ENCODE results near the gene NSRP1. TPM values are rescaled to one million over a fixed set of nuclear protein-coding genes. Genes with fewer than 3 reads are reported as not detected.

Gene NSRP1
- total and polyA plus RNA-seq, 11 donors: 10.6 to 36.6 (median 25.1) TPM

DNA sequence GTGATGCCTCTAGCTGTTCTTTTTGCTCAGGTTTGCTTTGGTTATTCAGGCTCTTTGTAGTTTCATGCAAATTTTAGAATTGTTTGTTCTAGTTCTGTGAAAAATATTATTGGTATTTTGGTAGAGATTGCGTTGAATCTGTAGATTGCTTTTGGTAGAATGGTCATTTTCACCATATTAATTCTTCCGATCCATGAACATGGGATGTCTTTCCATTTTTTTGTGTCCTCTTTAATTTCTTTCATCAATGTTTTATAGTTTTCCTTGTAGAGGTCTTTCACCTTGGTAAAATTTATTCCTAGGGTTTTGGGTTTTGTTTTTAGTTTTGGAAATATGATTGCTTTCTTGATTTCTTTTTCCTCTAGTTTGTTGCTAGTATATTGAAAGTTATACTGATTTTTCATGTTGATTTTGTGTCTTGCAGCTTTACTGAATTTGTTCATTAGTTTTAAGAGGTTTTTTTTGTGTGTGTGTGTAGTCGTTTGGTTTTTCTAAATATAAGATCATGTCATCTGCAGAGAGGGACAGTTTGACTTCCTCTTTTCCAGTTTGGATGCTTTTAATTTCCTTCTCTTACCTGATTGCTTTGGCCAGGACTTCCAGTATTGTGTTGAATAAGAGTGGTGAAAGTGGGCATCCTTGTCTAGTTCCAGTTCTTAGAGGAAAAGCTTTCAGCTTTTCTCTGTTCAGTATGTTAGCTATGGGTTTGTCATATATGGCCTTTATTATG lies 42.4 kb downstream of the NSRP1 start:
- peaks cover 0 to 7% (median 0%) of the 10 kb centered on the region in 12 donors for H3K4me1 ChIP-seq
- DNase-seq (no peak), ATAC-seq (no peak)
- H3K9me3 ChIP-seq: peaks cover 0 to 26% (median 8%) of the 10 kb centered on the region in 12 donors
- H3K4me3 ChIP-seq: no peak overlapping the region
- H3K27ac ChIP-seq: no peak overlapping the region
- no peak for TF ChIP-seq CTCF (IDR thresholded peaks at IDR 0.05)
- no peak for TF ChIP-seq POLR2A (IDR thresholded peaks at IDR 0.05)
- H3K27me3 ChIP-seq: no peaks in the 10 kb centered on the region
- peaks cover 0 to 46% (median 25%) of the 10 kb centered on the region in 9 donors for H3K36me3 ChIP-seq
- WGBS, 4 donors: 86 to 94% (median 86%) methylated on average over 3 of the region's 3 CpGs
- intact Hi-C loops (cut with DNase I): no loop called here

DNA sequence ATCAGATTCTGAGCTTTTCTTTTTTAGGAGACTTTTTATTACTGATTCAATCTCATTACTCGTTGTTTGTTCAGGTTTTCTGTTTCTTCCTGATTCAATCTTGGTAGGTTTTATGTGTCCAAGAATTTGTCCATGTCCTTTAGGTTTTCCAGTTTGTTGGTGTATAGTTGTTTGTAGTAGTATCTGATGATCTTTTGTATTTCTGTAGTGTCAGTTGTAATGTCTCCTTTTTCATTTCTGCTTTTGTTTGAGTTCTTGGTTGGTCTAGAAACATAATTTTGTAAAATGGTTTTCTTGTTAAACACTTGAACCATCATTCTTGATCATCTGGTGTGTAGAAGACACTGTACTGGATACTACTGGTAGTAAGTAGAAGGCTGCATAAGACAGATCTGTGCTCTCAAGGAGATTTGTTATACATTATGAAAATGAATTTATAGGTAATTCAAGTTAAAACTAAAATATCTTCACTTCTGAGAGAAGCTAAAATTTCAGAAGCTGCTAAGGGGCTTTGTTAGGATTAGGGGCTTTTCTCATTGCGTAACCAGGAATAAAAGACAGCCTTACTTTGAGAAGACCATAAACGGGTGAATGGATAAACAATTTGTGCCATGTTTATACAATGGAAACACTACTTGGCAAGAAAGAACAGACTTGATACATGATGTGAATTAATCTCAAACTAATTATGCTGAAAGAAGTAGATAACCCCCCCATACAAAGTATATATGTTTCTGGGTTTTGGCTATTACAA lies 44.0 kb downstream of the NSRP1 start:
- WGBS, 4 donors: 93 to 94% (median 94%) methylated on average over 3 of the region's 3 CpGs
- no peak for TF ChIP-seq POLR2A (IDR thresholded peaks at IDR 0.05)
- TF ChIP-seq CTCF (IDR thresholded peaks at IDR 0.05): no peak
- ATAC-seq (no peak), DNase-seq (no peak)
- no peak overlapping the region for H3K27ac ChIP-seq
- no peak overlapping the region for H3K4me3 ChIP-seq
- intact Hi-C loops (cut with DNase I): no loop called here
- H3K4me1 ChIP-seq: peaks cover 0 to 7% (median 0%) of the 10 kb centered on the region in 12 donors
- no peaks in the 10 kb centered on the region for H3K27me3 ChIP-seq
- H3K9me3 ChIP-seq: peaks cover 0 to 26% (median 8%) of the 10 kb centered on the region in 12 donors
- peaks cover 0 to 48% (median 31%) of the 10 kb centered on the region in 9 donors for H3K36me3 ChIP-seq

DNA sequence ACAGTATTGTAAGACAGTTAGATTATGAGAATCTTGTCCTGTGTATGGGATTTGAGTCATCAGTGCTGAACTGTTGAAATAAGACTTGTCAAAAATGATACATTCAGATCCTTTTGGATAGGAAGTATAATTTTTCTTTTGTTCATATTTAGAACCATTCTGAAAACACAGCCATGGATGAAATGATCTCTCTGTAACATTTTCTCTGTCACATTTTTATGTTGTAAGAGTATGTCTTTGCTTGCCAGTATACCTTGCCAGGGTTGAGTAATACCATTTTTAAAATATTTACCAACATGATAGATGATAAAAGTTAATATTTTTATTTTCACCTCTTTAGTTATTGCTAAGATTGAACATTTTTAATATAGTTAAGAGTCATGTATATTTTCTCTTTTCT lies 45.0 kb downstream of the NSRP1 start:
- no peak overlapping the region for H3K27ac ChIP-seq
- peaks cover 0 to 7% (median 0%) of the 10 kb centered on the region in 12 donors for H3K4me1 ChIP-seq
- TF ChIP-seq CTCF (IDR thresholded peaks at IDR 0.05): no peak
- no peak for TF ChIP-seq POLR2A (IDR thresholded peaks at IDR 0.05)
- H3K4me3 ChIP-seq: no peak overlapping the region
- ATAC-seq (no peak), DNase-seq (no peak)
- intact Hi-C loops (cut with DNase I): no loop called here
- H3K9me3 ChIP-seq: peaks cover 0 to 26% (median 8%) of the 10 kb centered on the region in 12 donors
- H3K36me3 ChIP-seq: peaks cover 0 to 48% (median 33%) of the 10 kb centered on the region in 9 donors
- H3K27me3 ChIP-seq: no peaks in the 10 kb centered on the region

GRCh38 chr17:30164531-30164930 lies 47.9 kb downstream of the NSRP1 start:
- no peak overlapping the region for H3K4me3 ChIP-seq
- H3K9me3 ChIP-seq: peaks cover 0 to 13% (median 0%) of the 10 kb centered on the region in 12 donors
- WGBS, 4 donors: 93 to 99% (median 97%) methylated on average over 4 of the region's 4 CpGs
- intact Hi-C loops (cut with DNase I): no loop called here
- DNase-seq (no peak), ATAC-seq (no peak)
- no peaks in the 10 kb centered on the region for H3K4me1 ChIP-seq
- H3K27ac ChIP-seq: no peak overlapping the region
- TF ChIP-seq CTCF (IDR thresholded peaks at IDR 0.05) (no peak), POLR2A (IDR thresholded peaks at IDR 0.05) (no peak)
- H3K36me3 ChIP-seq: peaks cover 0 to 52% (median 25%) of the 10 kb centered on the region in 9 donors
- H3K27me3 ChIP-seq: no peaks in the 10 kb centered on the region
